Measurements from ENCODE around the gene MEMO1. TPM values are rescaled to one million over a fixed set of nuclear protein-coding genes. Genes with fewer than 3 reads are reported as not detected.
"Not testable (repeated sequence)": the region's sequence is repeated elsewhere in the genome, so short reads cannot be mapped to it uniquely, and the experiment has no call there.

Gene MEMO1
- total and polyA plus RNA-seq, 2 of the 4 experiments (the other 2 are of a cell fraction): 23.7 to 49.7 TPM

DNA sequence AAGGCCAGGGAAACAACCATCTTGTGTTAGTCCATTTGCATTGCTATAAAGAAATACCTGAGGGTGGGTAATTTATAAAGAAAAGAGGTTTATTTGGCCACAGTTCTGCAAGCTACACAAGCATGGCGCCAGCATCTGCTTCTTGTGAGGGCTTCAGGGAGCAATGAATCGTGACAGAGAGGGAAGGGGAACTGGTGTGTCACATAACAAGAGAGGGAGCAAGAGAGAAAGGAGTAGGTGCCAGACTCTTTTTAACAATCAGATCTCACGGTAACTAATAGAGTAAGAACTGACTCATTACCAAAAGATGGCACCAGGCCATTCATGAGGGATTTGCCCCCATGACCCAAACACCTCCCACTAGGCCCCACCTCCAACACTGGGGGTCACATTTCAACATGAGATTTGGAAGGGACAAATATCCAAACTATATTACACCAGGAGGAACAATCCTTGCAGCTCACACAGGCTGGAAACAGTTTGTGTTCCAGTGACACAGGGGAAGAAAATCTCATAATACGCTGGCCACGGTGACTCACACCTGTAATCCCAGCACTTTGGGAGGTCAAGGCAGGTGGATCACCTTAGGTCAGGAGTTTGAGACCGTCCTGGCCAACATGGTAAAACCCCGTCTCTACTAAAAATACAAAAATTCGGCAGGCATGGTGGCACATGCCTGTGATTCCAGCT is 23.5 kb upstream of the MEMO1 start:
- dilution Hi-C loops (cut with HindIII; ENCODE audit: low sequenced_read_pairs, unreplicated experiment): not testable (repeated sequence)
- DNase-seq: peak; percentile 25

DNA sequence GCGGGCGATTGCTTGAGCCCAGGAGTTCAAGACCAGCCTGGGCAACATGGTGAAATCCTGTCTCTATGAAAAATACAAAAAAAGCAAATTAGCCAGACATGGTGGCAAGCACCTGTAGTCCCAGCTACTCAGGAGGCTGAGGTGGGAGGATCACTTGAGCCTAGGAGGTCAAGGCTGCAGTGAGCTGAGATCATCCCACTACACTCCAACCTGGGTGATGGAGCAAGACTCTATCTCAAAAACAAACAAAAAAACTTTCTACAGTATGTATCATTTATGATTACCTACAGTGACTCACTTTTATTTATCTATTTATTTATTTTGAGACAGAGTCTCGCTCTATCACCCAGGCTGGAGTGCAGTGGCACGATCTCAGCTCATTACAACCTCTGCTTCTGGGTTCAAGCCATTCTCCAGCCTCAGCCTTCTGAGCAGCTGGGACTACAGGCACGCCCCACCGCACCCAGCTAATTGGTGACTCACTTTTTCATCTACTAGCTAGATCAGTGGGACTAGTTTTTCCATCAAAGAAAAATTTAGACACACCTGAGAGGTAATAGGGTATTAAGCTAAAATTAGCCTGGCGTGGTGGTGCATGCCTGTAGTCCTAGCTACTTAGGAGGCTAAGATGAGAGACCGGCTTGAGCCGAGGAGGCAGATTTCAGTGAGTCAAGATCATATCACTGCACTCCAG is 8.1 kb upstream of the MEMO1 start:
- H2AK5ac ChIP-seq (ENCODE audit: low read depth, low read length); H4K91ac ChIP-seq (ENCODE audit: insufficient read depth, low read depth, low read length); H3K4me3 ChIP-seq (ENCODE audit: insufficient read depth, low read depth, low read length); H3K9ac ChIP-seq (ENCODE audit: low read depth, low read length); BruUV-seq (replicated peaks); H4K5ac ChIP-seq (ENCODE audit: low read depth, low read length); H2BK15ac ChIP-seq (ENCODE audit: low read depth, low read length); H2BK20ac ChIP-seq (ENCODE audit: low read depth, low read length); CTCF ChIA-PET; H3K23ac ChIP-seq (ENCODE audit: low read depth, low read length); dilution Hi-C loops (cut with HindIII; ENCODE audit: low sequenced_read_pairs, unreplicated experiment); H2AK9ac ChIP-seq (replicated peaks; ENCODE audit: low read depth, low read length, poor library complexity); H3K27me3 ChIP-seq (ENCODE audit: control insufficient read depth, insufficient read depth, low read length); H4K8ac ChIP-seq (ENCODE audit: low read depth in 2 of 2, low read length in 2 of 2); H3K14ac ChIP-seq (replicated peaks; ENCODE audit: low read depth, low read length); H3K9me1 ChIP-seq (ENCODE audit: insufficient read depth, low read length); H3K27ac ChIP-seq (ENCODE audit: insufficient read depth, low read length); H3K79me1 ChIP-seq (ENCODE audit: low read depth in 1 of 2, low read length in 2 of 2); H2AFZ ChIP-seq (replicated peaks; ENCODE audit: low read length, poor library complexity); H2BK120ac ChIP-seq (ENCODE audit: low read depth, low read length); in situ Hi-C loops (cut with MboI; ENCODE audit: low sequenced_read_pairs); H3K4ac ChIP-seq (ENCODE audit: low read depth, low read length); H3K18ac ChIP-seq (ENCODE audit: low read depth, low read length); ATAC-seq (ENCODE audit: low read depth); H3K4me1 ChIP-seq (ENCODE audit: control insufficient read depth, insufficient read depth, low read length); H3K9me3 ChIP-seq (ENCODE audit: control insufficient read depth, insufficient read depth, low read length); H3K4me2 ChIP-seq (ENCODE audit: low read depth, low read length); H3K56ac ChIP-seq (ENCODE audit: extremely low read depth, insufficient read depth, low read length); POLR2A ChIA-PET (ENCODE audit: unreplicated experiment); intact Hi-C loops (cut with micrococcal nuclease); H2BK5ac ChIP-seq (ENCODE audit: low read depth, low read length, poor library complexity, severe bottlenecking); DNase-seq; H4K20me1 ChIP-seq (ENCODE audit: insufficient read depth, low read length): not testable (repeated sequence)
- 100% methylated on average over 2 of the region's 9 CpGs; no CpG with 5 or more reads in 1 of the 2 experiments for WGBS, 2 experiments (ENCODE audit: extremely low coverage in 2 of 2, insufficient read length in 1 of 2)
- peaks cover 12% of the 10 kb centered on the region for H3K36me3 ChIP-seq (ENCODE audit: control insufficient read depth, insufficient read depth, low read length)

More for the DNA sequence above, 23.5 kb upstream of the MEMO1 start:
- H2AK5ac ChIP-seq (ENCODE audit: low read depth, low read length); CTCF ChIA-PET; H2BK20ac ChIP-seq (ENCODE audit: low read depth, low read length); H3K4me1 ChIP-seq (ENCODE audit: control insufficient read depth, insufficient read depth, low read length); H3K56ac ChIP-seq (ENCODE audit: extremely low read depth, insufficient read depth, low read length); H3K4me3 ChIP-seq (ENCODE audit: insufficient read depth, low read depth, low read length); in situ Hi-C loops (cut with MboI; ENCODE audit: low sequenced_read_pairs); ATAC-seq (ENCODE audit: low read depth); H3K23ac ChIP-seq (ENCODE audit: low read depth, low read length); H4K20me1 ChIP-seq (ENCODE audit: insufficient read depth, low read length); H3K9me3 ChIP-seq (ENCODE audit: control insufficient read depth, insufficient read depth, low read length); H3K27ac ChIP-seq (ENCODE audit: insufficient read depth, low read length); H3K14ac ChIP-seq (replicated peaks; ENCODE audit: low read depth, low read length); H4K91ac ChIP-seq (ENCODE audit: insufficient read depth, low read depth, low read length); H3K36me3 ChIP-seq (ENCODE audit: control insufficient read depth, insufficient read depth, low read length); POLR2A ChIA-PET (ENCODE audit: unreplicated experiment); H2BK120ac ChIP-seq (ENCODE audit: low read depth, low read length); H2BK5ac ChIP-seq (ENCODE audit: low read depth, low read length, poor library complexity, severe bottlenecking); H2AK9ac ChIP-seq (replicated peaks; ENCODE audit: low read depth, low read length, poor library complexity); H4K8ac ChIP-seq (ENCODE audit: low read depth in 2 of 2, low read length in 2 of 2); H3K4me2 ChIP-seq (ENCODE audit: low read depth, low read length); BruUV-seq (replicated peaks); H2BK15ac ChIP-seq (ENCODE audit: low read depth, low read length); intact Hi-C loops (cut with micrococcal nuclease); H3K4ac ChIP-seq (ENCODE audit: low read depth, low read length); H4K5ac ChIP-seq (ENCODE audit: low read depth, low read length); H3K9ac ChIP-seq (ENCODE audit: low read depth, low read length); H3K18ac ChIP-seq (ENCODE audit: low read depth, low read length); H2AFZ ChIP-seq (replicated peaks; ENCODE audit: low read length, poor library complexity); H3K27me3 ChIP-seq (ENCODE audit: control insufficient read depth, insufficient read depth, low read length); H3K9me1 ChIP-seq (ENCODE audit: insufficient read depth, low read length): not testable (repeated sequence)
- H3K79me1 ChIP-seq (ENCODE audit: low read depth in 1 of 2, low read length in 2 of 2): peaks cover 8 to 30% of the 10 kb centered on the region in 2 experiments
- 100% methylated on average over 2 of the region's 8 CpGs; no CpG with 5 or more reads in 1 of the 2 experiments for WGBS, 2 experiments (ENCODE audit: extremely low coverage in 2 of 2, insufficient read length in 1 of 2)

All from IMR-90 (cell line).